ENCODE results near the gene ZNF532. TPM values are rescaled to one million over a fixed set of nuclear protein-coding genes. Genes with fewer than 3 reads are reported as not detected.

ZNF532 gene
- total RNA-seq, 1 experiment from 2014 or later: 49.8 TPM

DNA sequence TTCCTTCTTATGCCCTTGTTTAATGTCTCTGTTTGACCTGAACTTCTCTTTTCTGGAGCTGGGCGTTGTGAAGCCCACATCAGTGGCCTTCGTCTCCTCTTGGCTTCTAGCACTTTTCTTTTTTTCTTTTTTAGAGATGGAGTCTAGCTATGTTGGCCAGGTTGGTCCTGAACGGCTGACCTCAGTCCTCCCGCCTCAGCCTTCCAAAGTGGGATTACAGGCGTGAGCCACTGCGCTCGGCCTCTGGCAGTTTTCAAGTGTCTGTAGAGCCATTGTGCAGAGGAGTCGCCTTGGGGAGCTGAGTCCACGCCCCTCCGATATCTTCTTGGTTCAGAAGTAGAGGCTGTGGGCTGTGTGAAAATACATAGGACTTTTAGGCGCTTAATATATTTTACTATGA lies 36.5 kb downstream of the ZNF532 start:
- CTCF ChIA-PET: no interaction called here
- no peak overlapping the region for H3K4me3 ChIP-seq (ENCODE audit: low read depth in 2 of 2, low read length in 2 of 2)
- H3K36me3 ChIP-seq (ENCODE audit: control insufficient read depth, insufficient read depth, low read length): no peaks in the 10 kb centered on the region
- intact Hi-C loops (cut with micrococcal nuclease; ENCODE audit: unreplicated experiment) (no loop called here), in situ Hi-C loops (cut with HindIII; ENCODE audit: low pct_unique_long_range_greater_than_20kb, low sequenced_read_pairs) (no loop called here)
- H3K4me1 ChIP-seq (ENCODE audit: control insufficient read depth, insufficient read depth, low read length): no peaks in the 10 kb centered on the region; the same call in 1 of the 2 replicates
- no peaks in the 10 kb centered on the region for H3K9me3 ChIP-seq (ENCODE audit: control insufficient read depth, insufficient read depth, low read depth, low read length)
- ATAC-seq (no peak), DNase-seq (ENCODE audit: low read depth, low spot score) (no peak)
- TF ChIP-seq POLR2AphosphoS5 (IDR thresholded peaks at IDR 0.05; ENCODE audit: low read depth, low read length) (no peak), SIN3A (IDR thresholded peaks at IDR 0.05; ENCODE audit: borderline replicate concordance, insufficient read depth, low read depth, low read length) (no peak), TCF7L2 (IDR thresholded peaks at IDR 0.05; ENCODE audit: low read depth, low read length) (no peak)
- TF ChIP-seq, protein P1, sequence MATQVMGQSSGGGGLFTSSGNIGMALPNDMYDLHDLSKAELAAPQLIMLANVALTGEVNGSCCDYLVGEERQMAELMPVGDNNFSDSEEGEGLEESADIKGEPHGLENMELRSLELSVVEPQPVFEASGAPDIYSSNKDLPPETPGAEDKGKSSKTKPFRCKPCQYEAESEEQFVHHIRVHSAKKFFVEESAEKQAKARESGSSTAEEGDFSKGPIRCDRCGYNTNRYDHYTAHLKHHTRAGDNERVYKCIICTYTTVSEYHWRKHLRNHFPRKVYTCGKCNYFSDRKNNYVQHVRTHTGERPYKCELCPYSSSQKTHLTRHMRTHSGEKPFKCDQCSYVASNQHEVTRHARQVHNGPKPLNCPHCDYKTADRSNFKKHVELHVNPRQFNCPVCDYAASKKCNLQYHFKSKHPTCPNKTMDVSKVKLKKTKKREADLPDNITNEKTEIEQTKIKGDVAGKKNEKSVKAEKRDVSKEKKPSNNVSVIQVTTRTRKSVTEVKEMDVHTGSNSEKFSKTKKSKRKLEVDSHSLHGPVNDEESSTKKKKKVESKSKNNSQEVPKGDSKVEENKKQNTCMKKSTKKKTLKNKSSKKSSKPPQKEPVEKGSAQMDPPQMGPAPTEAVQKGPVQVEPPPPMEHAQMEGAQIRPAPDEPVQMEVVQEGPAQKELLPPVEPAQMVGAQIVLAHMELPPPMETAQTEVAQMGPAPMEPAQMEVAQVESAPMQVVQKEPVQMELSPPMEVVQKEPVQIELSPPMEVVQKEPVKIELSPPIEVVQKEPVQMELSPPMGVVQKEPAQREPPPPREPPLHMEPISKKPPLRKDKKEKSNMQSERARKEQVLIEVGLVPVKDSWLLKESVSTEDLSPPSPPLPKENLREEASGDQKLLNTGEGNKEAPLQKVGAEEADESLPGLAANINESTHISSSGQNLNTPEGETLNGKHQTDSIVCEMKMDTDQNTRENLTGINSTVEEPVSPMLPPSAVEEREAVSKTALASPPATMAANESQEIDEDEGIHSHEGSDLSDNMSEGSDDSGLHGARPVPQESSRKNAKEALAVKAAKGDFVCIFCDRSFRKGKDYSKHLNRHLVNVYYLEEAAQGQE (IDR thresholded peaks at IDR 0.05; ENCODE audit: insufficient read depth in 1 of 2, low read depth in 2 of 2, low read length in 1 of 2): no peak
- TF ChIP-seq, protein P2, sequence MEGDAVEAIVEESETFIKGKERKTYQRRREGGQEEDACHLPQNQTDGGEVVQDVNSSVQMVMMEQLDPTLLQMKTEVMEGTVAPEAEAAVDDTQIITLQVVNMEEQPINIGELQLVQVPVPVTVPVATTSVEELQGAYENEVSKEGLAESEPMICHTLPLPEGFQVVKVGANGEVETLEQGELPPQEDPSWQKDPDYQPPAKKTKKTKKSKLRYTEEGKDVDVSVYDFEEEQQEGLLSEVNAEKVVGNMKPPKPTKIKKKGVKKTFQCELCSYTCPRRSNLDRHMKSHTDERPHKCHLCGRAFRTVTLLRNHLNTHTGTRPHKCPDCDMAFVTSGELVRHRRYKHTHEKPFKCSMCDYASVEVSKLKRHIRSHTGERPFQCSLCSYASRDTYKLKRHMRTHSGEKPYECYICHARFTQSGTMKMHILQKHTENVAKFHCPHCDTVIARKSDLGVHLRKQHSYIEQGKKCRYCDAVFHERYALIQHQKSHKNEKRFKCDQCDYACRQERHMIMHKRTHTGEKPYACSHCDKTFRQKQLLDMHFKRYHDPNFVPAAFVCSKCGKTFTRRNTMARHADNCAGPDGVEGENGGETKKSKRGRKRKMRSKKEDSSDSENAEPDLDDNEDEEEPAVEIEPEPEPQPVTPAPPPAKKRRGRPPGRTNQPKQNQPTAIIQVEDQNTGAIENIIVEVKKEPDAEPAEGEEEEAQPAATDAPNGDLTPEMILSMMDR (IDR thresholded peaks at IDR 0.05): no peak
- POLR2A ChIA-PET: no interaction called here
- BruUV-seq (replicated peaks): no TSS peak
- H3K27me3 ChIP-seq (ENCODE audit: control insufficient read depth, insufficient read depth, low read length): no peaks in the 10 kb centered on the region
- no peak overlapping the region for H3K27ac ChIP-seq (ENCODE audit: low read length)

DNA sequence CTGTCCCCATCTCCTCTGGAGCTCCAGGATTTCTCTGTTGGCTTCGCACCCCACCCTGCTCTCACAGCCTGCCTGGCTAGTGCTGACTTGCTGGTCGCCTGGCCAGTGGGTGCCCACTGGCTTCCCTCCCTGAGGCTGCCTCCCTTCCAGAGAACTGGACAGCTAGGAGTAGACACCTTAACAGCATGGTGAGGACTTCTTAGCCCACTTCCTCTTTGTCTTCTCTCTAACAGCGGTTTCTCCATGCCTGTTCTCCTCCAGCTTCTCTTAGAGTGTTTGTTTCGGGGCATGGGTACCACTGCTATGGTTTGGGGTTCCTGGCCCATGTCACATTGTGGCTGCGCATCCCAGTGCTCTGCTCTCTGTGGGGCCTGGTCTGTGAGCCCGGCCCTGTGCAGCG lies 37.1 kb downstream of the ZNF532 start:
- Histone ChIP-seq H3K27me3 (ENCODE audit: control insufficient read depth, insufficient read depth, low read length) (no peaks in the 10 kb centered on the region), H3K36me3 (ENCODE audit: control insufficient read depth, insufficient read depth, low read length) (no peaks in the 10 kb centered on the region), H3K4me1 (ENCODE audit: control insufficient read depth, insufficient read depth, low read length) (no peaks in the 10 kb centered on the region; the same call in 1 of the 2 replicates), H3K9me3 (ENCODE audit: control insufficient read depth, insufficient read depth, low read depth, low read length) (no peaks in the 10 kb centered on the region), H3K4me3 (ENCODE audit: low read depth in 2 of 2, low read length in 2 of 2) (no peak overlapping the region), H3K27ac (ENCODE audit: low read length) (no peak overlapping the region)
- ATAC-seq (no peak), DNase-seq (ENCODE audit: low read depth, low spot score) (no peak)
- intact Hi-C loops (cut with micrococcal nuclease; ENCODE audit: unreplicated experiment): no loop called here
- no TSS peak for BruUV-seq (replicated peaks)
- TF ChIP-seq SIN3A (IDR thresholded peaks at IDR 0.05; ENCODE audit: borderline replicate concordance, insufficient read depth, low read depth, low read length): no peak
- TF ChIP-seq POLR2AphosphoS5 (IDR thresholded peaks at IDR 0.05; ENCODE audit: low read depth, low read length): no peak
- TF ChIP-seq, protein P1 (IDR thresholded peaks at IDR 0.05; ENCODE audit: insufficient read depth in 1 of 2, low read depth in 2 of 2, low read length in 1 of 2): no peak
- no peak for TF ChIP-seq TCF7L2 (IDR thresholded peaks at IDR 0.05; ENCODE audit: low read depth, low read length)
- TF ChIP-seq, protein P2 (IDR thresholded peaks at IDR 0.05): no peak
- POLR2A ChIA-PET: no interaction called here
- CTCF ChIA-PET: no interaction called here
- in situ Hi-C loops (cut with HindIII; ENCODE audit: low pct_unique_long_range_greater_than_20kb, low sequenced_read_pairs): no loop called here
